Left lobe of liver (tissue), 2 donors: Measurements from ENCODE around the gene G0S2. TPM values are rescaled to one million over a fixed set of nuclear protein-coding genes. Genes with fewer than 3 reads are reported as not detected.

Source experiments
- ATAC-seq: fragments of 200-7000 bp; cut with Tn5 transposase; one replicate; pipeline ENCODE4 v1.9.1; 2020; ENCODE audit warnings: mild to moderate bottlenecking, moderate library complexity
- DNase-seq: peaks from one replicate; pipeline ENCODE4 v3.0.0-alpha.2; 2020; ENCODE audit warnings: low spot score
- total RNA-seq: library from RNA; stranded (reverse); gene quantifications from one replicate; pipeline ENCODE4 v1.2.1, GENCODE V29; 2021
- donor health status: DM: no; HTN: no; CAD: no; lungs with moderate emphysema.
- donor health status: DM: no; HTN: yes; CAD: no.

Gene G0S2
- total RNA-seq, 1 donor from 2014 or later = 75.0 TPM

GRCh38 chr1:209710093-209710492, 34.9 kb downstream of the G0S2 start:
- no peak for ATAC-seq

GRCh38 chr1:209710847-209711246, 35.6 kb downstream of the G0S2 start:
- no peak for ATAC-seq
- DNase-seq = no peak

More at GRCh38 chr1:209710093-209710492, 34.9 kb downstream of the G0S2 start:
- no peak for DNase-seq

GRCh38 chr1:209714338-209714737, 39.1 kb downstream of the G0S2 start:
- DNase-seq (no peak), ATAC-seq (no peak)

- no peak for ATAC-seq
- DNase-seq = no peak
Measured at GRCh38 chr1:209715314-209715713, 40.1 kb downstream of the G0S2 start.

- DNase-seq (no peak), ATAC-seq (peak; percentile 2)
Measured at GRCh38 chr1:209717818-209718217, 42.6 kb downstream of the G0S2 start.

GRCh38 chr1:209720326-209720725, 45.1 kb downstream of the G0S2 start:
- peak; percentile 67 for ATAC-seq

GRCh38 chr1:209720826-209721225, 45.6 kb downstream of the G0S2 start:
- DNase-seq (no peak), ATAC-seq (no peak)

More at GRCh38 chr1:209720326-209720725, 45.1 kb downstream of the G0S2 start:
- no peak for DNase-seq

GRCh38 chr1:209721323-209721722, 46.1 kb downstream of the G0S2 start:
- DNase-seq = no peak
- ATAC-seq = no peak

- peak; percentile 23 for ATAC-seq
- no peak for DNase-seq
Measured at GRCh38 chr1:209723265-209723664, 48.1 kb downstream of the G0S2 start.

- ATAC-seq = peak; percentile 59
- DNase-seq = peak; percentile 65
Measured at GRCh38 chr1:209723756-209724693, 48.8 kb downstream of the G0S2 start.

Other genes starting within 250 kb of the G0S2 start
- gene CAMK1G, start 91.7 kb upstream of the G0S2 start, total RNA-seq = 0.13 TPM
- 7.8 TPM for gene LAMB3, start 23.0 kb upstream of the G0S2 start, total RNA-seq
- gene HSD11B1, start 29.4 kb downstream of the G0S2 start, total RNA-seq = 479 TPM
- gene TRAF3IP3, start 80.6 kb downstream of the G0S2 start, total RNA-seq = 1.4 TPM
- gene C1orf74, start 109.1 kb downstream of the G0S2 start, total RNA-seq = 1.3 TPM
- gene IRF6, start 130.7 kb downstream of the G0S2 start, total RNA-seq = 30.0 TPM
- gene UTP25, start 152.6 kb downstream of the G0S2 start, total RNA-seq = 3.7 TPM